ENCODE data around the gene TSPOAP1. TPM values are rescaled to one million over a fixed set of nuclear protein-coding genes. Genes with fewer than 3 reads are reported as not detected.

The TSPOAP1 gene
- total and polyA plus RNA-seq, 2 experiments from 2014 or later = 15.4 to 19.0 TPM

- H3K27me3 ChIP-seq = no peaks in the 10 kb centered on the region
- H3K4me3 ChIP-seq = no peak overlapping the region
- no peaks in the 10 kb centered on the region for H3K9me3 ChIP-seq (ENCODE audit: low read depth)
- peaks cover 63% of the 10 kb centered on the region for H3K79me2 ChIP-seq
- no peaks in the 10 kb centered on the region for H4K20me1 ChIP-seq (ENCODE audit: insufficient read depth, poor library complexity, severe bottlenecking)
- DNase-seq (ENCODE audit: low spot score) = no peak
- no peak overlapping the region for H2AFZ ChIP-seq
- TF ChIP-seq EZH2phosphoT487 (IDR thresholded peaks at IDR 0.05; ENCODE audit: low read depth, severe bottlenecking, unreplicated experiment) (no peak), CTCF (IDR thresholded peaks at IDR 0.05; ENCODE audit: poor library complexity) (no peak)
- no peak overlapping the region for H3K27ac ChIP-seq
- H3K36me3 ChIP-seq (replicated peaks; ENCODE audit: insufficient read depth, low read depth) = no peaks in the 10 kb centered on the region
- no peak overlapping the region for H3K4me2 ChIP-seq
- 100% methylated on average over 1 of the region's 1 CpG for WGBS (ENCODE audit: low lambda C conversion rate, missing lambda C conversion rate)
- no peaks in the 10 kb centered on the region for H3K9me2 ChIP-seq (replicated peaks; ENCODE audit: insufficient read depth)
- H3K4me1 ChIP-seq (ENCODE audit: insufficient read depth) = peaks cover 42% of the 10 kb centered on the region
Observed at GRCh38 chr17:58373923-58374322, 45.3 kb upstream of the TSPOAP1 start.

- Histone ChIP-seq H3K79me2 (peaks cover 56% of the 10 kb centered on the region), H3K27ac (no peak overlapping the region), H3K27me3 (no peaks in the 10 kb centered on the region), H3K9me2 (replicated peaks; ENCODE audit: insufficient read depth) (no peaks in the 10 kb centered on the region), H3K4me3 (no peak overlapping the region), H3K36me3 (replicated peaks; ENCODE audit: insufficient read depth, low read depth) (no peaks in the 10 kb centered on the region), H3K9me3 (ENCODE audit: low read depth) (no peaks in the 10 kb centered on the region), H2AFZ (no peak overlapping the region), H4K20me1 (ENCODE audit: insufficient read depth, poor library complexity, severe bottlenecking) (no peaks in the 10 kb centered on the region), H3K4me1 (ENCODE audit: insufficient read depth) (peaks cover 40% of the 10 kb centered on the region), H3K4me2 (no peak overlapping the region)
- no peak for DNase-seq (ENCODE audit: low spot score)
- WGBS (ENCODE audit: low lambda C conversion rate, missing lambda C conversion rate) = 94% methylated on average over 5 of the region's 5 CpGs
- no peak for TF ChIP-seq EZH2 (IDR thresholded peaks at IDR 0.05; ENCODE audit: borderline replicate concordance)
- no peak for TF ChIP-seq CTCF (IDR thresholded peaks at IDR 0.05; ENCODE audit: poor library complexity)
- TF ChIP-seq EZH2phosphoT487 (IDR thresholded peaks at IDR 0.05; ENCODE audit: low read depth, severe bottlenecking, unreplicated experiment) = no peak
Observed at GRCh38 chr17:58373003-58373402, 44.4 kb upstream of the TSPOAP1 start.

GRCh38 chr17:58371300-58371950 lies 42.8 kb upstream of the TSPOAP1 start:
- Histone ChIP-seq H3K36me3 (replicated peaks; ENCODE audit: insufficient read depth, low read depth) (no peaks in the 10 kb centered on the region), H3K4me3 (no peak overlapping the region), H3K9me3 (ENCODE audit: low read depth) (no peaks in the 10 kb centered on the region), H3K4me2 (no peak overlapping the region), H3K79me2 (peaks cover 65% of the 10 kb centered on the region), H3K27ac (no peak overlapping the region), H3K9me2 (replicated peaks; ENCODE audit: insufficient read depth) (no peaks in the 10 kb centered on the region), H4K20me1 (ENCODE audit: insufficient read depth, poor library complexity, severe bottlenecking) (no peaks in the 10 kb centered on the region), H3K4me1 (ENCODE audit: insufficient read depth) (peaks cover 38% of the 10 kb centered on the region), H2AFZ (no peak overlapping the region), H3K27me3 (no peaks in the 10 kb centered on the region)
- TF ChIP-seq CTCF (IDR thresholded peaks at IDR 0.05; ENCODE audit: poor library complexity) (no peak), EZH2phosphoT487 (IDR thresholded peaks at IDR 0.05; ENCODE audit: low read depth, severe bottlenecking, unreplicated experiment) (no peak), EZH2 (IDR thresholded peaks at IDR 0.05; ENCODE audit: borderline replicate concordance) (no peak)
- 92% methylated on average over 6 of the region's 6 CpGs for WGBS (ENCODE audit: low lambda C conversion rate, missing lambda C conversion rate)
- DNase-seq (ENCODE audit: low spot score) = no peak

All from hepatocyte (in vitro differentiated cells).